Stimulated activated effector memory CD8-positive, alpha-beta T cell treated with anti-CD3 and anti-CD28 coated beads, Interleukin-12 subunit alpha, Interleukin-12 subunit beta, amount 100 ng/mL, for 72 hours (primary cell): ENCODE results near the gene CDC34.
"Not testable (repeated sequence)": the region's sequence is repeated elsewhere in the genome, so short reads cannot be mapped to it uniquely, and the experiment has no call there.

ENCODE experiments used
- ATAC-seq: fragments of 150-1000 bp; cut with Tn5 transposase; 2 replicates; pipeline ENCODE4 v1.10.0; 2021
- DNase-seq, 2 donors: peaks; one replicate each; pipeline ENCODE4 v3.0.0; 2021 to 2022; ENCODE audit warnings: low spot score in 2 of 2
- H3K27ac Mint-ChIP-seq: one replicate; pipeline ENCODE4 v1.8.0; 2022; ENCODE audit warnings: mild to moderate bottlenecking, mixed read lengths
- H3K36me3 Mint-ChIP-seq: one replicate; pipeline ENCODE4 v1.8.0; 2022; ENCODE audit warnings: mild to moderate bottlenecking, mixed read lengths
- H3K4me1 Mint-ChIP-seq: one replicate; pipeline ENCODE4 v1.8.0; 2022; ENCODE audit warnings: mixed read lengths
- H3K4me3 Mint-ChIP-seq: one replicate; pipeline ENCODE4 v1.8.0; 2022; ENCODE audit warnings: mild to moderate bottlenecking, mixed read lengths
- H3K9me3 Mint-ChIP-seq: one replicate; pipeline ENCODE4 v1.8.0; 2022; ENCODE audit warnings: mixed read lengths

The CDC34 gene

DNA sequence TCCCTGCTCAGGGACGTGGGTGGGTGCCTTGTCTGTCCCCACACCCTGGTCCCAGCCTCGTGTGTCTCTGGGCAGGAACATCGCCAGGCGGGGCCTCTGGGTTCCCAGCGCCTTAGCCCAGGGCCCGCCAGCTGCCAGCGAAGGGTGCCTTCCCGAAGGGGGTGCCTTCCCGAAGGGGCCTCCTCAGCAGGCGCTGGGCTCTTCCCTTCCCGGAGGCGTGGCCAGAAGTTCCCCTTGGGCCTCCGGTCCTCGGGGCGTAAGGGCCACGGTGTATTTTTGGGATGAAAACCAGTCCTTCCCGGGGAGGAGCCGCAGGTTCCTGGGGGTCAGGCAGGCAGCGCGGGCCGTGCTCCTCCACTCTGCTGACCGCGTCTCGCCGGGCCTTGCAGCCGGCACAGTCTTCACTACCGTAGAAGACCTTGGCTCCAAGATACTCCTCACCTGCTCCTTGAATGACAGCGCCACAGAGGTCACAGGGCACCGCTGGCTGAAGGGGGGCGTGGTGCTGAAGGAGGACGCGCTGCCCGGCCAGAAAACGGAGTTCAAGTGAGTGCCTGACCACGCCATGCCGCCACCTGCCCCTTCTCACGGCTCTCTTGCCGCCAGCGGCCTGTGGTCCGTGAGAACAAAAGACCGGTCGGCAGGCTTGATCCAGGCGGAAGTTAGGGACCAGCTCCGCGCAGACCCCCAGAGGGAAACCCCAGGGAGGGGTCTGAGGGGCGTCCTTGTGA lies 47.7 kb downstream of the CDC34 start:
- no peak overlapping the region for H3K4me3 Mint-ChIP-seq
- H3K9me3 Mint-ChIP-seq = no peaks in the 10 kb centered on the region
- H3K27ac Mint-ChIP-seq = no peak overlapping the region
- peaks cover 26% of the 10 kb centered on the region for H3K36me3 Mint-ChIP-seq
- no peak for ATAC-seq
- no peak for DNase-seq
- peaks cover 31% of the 10 kb centered on the region for H3K4me1 Mint-ChIP-seq

DNA sequence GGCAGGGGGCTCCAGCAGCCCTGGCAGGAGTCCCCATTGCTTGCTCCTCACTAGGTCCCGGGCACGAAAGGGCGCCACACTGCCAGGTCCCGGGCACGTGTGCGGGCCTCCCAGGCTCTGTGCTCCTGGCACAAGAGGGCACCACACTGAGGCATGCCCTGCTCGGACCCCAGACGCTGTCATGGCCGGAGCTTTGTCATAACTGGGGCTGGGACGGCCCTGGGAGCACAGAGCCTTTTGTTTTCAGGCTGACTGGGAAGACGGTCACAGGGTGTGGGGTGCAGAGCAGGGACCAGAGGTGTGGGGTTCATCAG lies 48.2 kb downstream of the CDC34 start:
- peaks cover 27% of the 10 kb centered on the region for H3K4me1 Mint-ChIP-seq
- no peak overlapping the region for H3K4me3 Mint-ChIP-seq
- DNase-seq (no peak), ATAC-seq (no peak)
- no peaks in the 10 kb centered on the region for H3K9me3 Mint-ChIP-seq
- no peak overlapping the region for H3K27ac Mint-ChIP-seq
- peaks cover 26% of the 10 kb centered on the region for H3K36me3 Mint-ChIP-seq

DNA sequence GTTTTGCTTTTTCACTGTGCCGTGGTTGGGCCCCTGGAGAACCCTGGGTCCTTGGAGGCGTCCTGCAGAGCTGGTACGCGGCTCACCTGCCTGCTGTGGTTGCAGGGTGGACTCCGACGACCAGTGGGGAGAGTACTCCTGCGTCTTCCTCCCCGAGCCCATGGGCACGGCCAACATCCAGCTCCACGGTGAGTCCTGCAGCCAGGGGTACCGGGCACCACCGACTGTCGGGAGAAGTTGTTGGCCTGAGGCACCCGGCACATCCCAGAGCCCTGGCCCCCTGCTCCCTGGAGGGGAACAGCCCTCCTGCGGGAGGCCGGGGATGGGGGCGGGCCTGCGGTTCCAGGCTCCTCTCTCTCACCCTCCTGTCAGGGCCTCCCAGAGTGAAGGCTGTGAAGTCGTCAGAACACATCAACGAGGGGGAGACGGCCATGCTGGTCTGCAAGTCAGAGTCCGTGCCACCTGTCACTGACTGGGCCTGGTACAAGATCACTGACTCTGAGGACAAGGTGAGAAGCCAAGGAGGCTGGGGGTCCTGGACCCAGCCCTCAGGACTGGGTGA lies 48.8 kb downstream of the CDC34 start:
- Mint-ChIP-seq H3K4me1 (peaks cover 22% of the 10 kb centered on the region), H3K27ac (no peak overlapping the region), H3K9me3 (no peaks in the 10 kb centered on the region), H3K4me3 (no peak overlapping the region), H3K36me3 (peaks cover 26% of the 10 kb centered on the region)
- ATAC-seq (no peak), DNase-seq (no peak)

DNA sequence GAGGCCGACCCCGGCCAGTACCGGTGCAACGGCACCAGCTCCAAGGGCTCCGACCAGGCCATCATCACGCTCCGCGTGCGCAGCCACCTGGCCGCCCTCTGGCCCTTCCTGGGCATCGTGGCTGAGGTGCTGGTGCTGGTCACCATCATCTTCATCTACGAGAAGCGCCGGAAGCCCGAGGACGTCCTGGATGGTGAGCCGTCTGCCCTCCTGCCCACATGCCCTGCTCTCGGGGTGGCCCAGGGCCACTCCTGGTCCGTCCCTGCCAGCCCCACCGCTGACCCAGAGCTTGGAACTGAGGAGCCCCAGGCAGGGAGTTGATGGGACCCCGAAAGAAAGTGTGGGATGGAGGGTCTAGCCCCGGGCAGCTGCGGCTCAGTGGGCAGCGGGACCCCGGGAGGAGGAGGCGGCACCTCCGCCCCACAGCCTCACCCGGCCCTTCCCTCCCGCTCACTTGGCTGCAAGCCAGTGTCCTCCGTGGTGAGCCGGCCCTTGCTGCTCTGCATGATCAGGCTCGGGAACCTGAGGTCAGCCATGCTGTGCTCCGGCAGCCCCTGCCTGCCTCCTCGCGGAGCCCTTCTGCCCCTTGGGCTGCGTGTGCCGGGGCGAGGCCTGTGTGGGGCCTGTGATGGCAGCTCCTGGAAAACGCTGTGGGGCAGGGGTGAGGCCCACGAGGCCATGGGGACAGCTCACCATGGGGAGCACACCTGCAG lies 50.0 kb downstream of the CDC34 start:
- no peak for DNase-seq
- no peaks in the 10 kb centered on the region for H3K9me3 Mint-ChIP-seq
- no peak overlapping the region for H3K27ac Mint-ChIP-seq
- ATAC-seq = no peak
- peaks cover 10% of the 10 kb centered on the region for H3K4me1 Mint-ChIP-seq
- H3K4me3 Mint-ChIP-seq = no peak overlapping the region
- H3K36me3 Mint-ChIP-seq = peaks cover 26% of the 10 kb centered on the region

DNA sequence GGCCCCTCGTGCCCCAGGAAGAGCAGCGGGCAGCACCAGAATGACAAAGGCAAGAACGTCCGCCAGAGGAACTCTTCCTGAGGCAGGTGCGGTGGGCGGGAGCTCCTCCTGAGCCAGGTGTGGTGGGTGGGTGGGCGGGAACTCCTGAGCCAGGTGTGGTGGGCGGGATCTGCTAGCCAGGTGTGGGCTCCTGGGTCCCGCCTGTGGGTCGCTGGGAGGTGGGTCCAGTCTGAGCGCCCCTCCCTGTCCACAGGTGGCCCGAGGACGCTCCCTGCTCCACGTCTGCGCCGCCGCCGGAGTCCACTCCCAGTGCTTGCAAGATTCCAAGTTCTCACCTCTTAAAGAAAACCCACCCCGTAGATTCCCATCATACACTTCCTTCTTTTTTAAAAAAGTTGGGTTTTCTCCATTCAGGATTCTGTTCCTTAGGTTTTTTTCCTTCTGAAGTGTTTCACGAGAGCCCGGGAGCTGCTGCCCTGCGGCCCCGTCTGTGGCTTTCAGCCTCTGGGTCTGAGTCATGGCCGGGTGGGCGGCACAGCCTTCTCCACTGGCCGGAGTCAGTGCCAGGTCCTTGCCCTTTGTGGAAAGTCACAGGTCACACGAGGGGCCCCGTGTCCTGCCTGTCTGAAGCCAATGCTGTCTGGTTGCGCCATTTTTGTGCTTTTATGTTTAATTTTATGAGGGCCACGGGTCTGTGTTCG lies 51.1 kb downstream of the CDC34 start:
- Mint-ChIP-seq H3K36me3 (peaks cover 26% of the 10 kb centered on the region), H3K4me3 (no peak overlapping the region), H3K27ac (no peak overlapping the region), H3K4me1 (peaks cover 6% of the 10 kb centered on the region), H3K9me3 (no peaks in the 10 kb centered on the region)
- DNase-seq (no peak), ATAC-seq (no peak)

DNA sequence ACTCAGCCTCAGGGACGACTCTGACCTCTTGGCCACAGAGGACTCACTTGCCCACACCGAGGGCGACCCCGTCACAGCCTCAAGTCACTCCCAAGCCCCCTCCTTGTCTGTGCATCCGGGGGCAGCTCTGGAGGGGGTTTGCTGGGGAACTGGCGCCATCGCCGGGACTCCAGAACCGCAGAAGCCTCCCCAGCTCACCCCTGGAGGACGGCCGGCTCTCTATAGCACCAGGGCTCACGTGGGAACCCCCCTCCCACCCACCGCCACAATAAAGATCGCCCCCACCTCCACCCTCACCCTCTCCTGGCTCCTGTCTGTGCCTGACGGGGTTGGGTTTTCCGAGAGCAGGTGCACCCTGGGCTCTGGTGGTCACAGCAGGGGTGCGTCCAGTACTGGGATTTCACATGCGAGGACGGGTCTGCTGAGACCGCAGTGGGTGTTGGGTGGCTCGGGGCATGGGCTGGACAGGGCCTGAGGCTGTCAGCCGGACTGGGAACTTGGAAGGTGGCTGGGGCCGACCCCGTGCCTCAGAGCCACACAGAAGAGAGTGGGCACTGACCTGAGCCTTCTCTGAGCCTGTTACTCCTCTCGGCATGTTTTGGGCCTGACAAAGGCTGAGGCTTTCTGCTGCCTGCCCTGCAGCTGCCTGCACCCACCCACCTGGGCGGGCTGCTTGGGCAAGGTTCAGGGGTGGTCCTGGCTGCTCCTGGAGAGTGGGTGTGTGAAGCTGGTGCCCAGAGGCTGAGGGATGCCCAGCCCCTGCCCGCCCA lies 51.8 kb downstream of the CDC34 start:
- DNase-seq = no peak
- H3K27ac Mint-ChIP-seq = peak overlapping the region; percentile 58
- peaks cover 26% of the 10 kb centered on the region for H3K36me3 Mint-ChIP-seq
- no peak for ATAC-seq
- peaks cover 10% of the 10 kb centered on the region for H3K4me1 Mint-ChIP-seq
- H3K4me3 Mint-ChIP-seq = no peak overlapping the region
- H3K9me3 Mint-ChIP-seq = no peaks in the 10 kb centered on the region

DNA sequence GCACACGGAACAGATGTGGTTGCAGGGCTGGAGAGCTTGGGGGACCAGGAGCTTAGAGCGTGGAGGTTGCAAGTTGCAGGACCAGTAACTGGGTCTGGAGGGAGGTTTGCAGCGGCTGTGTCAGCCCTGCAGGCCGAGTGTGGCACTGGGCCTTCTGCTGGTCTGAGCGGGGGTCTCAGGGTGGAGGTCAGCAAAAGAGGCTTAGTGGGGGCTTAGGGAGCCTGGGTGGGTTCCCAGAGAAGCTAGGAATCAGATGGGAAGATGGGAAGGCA lies 52.3 kb downstream of the CDC34 start:
- ATAC-seq (no peak), DNase-seq (no peak)
- H3K4me3 Mint-ChIP-seq = no peak overlapping the region
- peak overlapping the region; percentile 58 for H3K27ac Mint-ChIP-seq
- H3K9me3 Mint-ChIP-seq = no peaks in the 10 kb centered on the region
- H3K4me1 Mint-ChIP-seq = peaks cover 12% of the 10 kb centered on the region
- H3K36me3 Mint-ChIP-seq = peaks cover 26% of the 10 kb centered on the region

DNA sequence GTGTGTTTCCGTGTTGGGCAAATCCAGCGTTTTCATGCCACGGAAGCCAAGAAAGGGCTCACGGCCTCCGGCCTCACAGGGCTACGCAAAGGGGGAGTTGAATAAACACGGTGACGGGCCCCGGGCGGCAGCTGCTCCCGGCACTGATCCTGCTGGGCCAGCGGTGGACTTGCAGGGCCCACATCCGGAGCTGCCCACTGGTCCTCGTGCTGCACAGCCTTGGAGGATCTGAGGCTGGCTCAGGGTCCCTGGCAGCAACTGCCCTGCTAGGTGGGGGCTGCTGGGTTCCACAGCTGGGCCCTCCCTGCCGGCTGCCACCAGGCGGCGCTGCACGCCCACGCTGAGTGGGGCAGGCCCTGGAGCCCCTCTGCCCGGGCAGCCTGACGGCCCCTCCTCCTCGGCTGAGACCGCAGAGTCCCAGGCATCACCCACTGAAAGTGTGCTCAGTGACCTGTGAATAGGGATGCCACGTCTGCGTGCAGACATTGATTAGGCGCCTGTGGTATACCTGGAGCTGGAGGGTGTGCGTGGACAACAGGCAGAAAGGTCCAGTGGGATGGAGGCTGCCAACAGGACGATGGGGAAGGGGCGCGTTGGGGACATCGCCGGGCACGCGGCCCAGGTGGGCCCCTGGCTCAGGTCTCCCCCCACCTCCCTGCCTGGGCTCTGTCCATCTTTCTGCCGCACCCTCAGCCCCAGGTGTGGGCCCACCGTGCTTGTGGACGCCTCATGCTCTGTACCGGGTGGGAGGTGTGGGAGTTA lies 52.9 kb downstream of the CDC34 start:
- ATAC-seq (peak; percentile 74), DNase-seq (peak; percentile 74 to 84)
- Mint-ChIP-seq H3K27ac (peak overlapping the region; percentile 58), H3K9me3 (no peaks in the 10 kb centered on the region), H3K4me3 (no peak overlapping the region), H3K36me3 (peaks cover 26% of the 10 kb centered on the region), H3K4me1 (peaks cover 12% of the 10 kb centered on the region)

DNA sequence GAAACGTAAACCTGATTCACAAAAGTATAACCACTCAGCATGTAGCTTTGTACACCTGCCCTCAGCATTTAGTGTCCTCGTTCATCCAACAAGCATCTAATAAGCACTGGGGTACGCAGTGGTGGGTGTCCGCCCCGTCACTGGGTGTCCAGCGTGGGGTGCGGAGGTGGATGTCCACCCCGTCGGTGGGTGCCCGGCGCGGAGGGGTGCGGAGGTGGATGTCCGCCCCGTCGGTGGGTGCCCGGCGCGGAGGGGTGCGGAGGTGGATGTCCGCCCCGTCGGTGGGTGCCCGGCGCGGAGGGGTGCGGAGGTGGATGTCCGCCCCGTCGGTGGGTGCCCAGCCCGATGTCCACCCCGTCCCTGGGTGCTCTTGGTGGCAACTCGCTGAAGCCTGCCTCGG lies 53.6 kb downstream of the CDC34 start:
- Mint-ChIP-seq H3K4me1 (peaks cover 12% of the 10 kb centered on the region), H3K36me3 (peaks cover 22% of the 10 kb centered on the region)
- H3K9me3 Mint-ChIP-seq, H3K27ac Mint-ChIP-seq, H3K4me3 Mint-ChIP-seq, ATAC-seq, DNase-seq: not testable (repeated sequence)

DNA sequence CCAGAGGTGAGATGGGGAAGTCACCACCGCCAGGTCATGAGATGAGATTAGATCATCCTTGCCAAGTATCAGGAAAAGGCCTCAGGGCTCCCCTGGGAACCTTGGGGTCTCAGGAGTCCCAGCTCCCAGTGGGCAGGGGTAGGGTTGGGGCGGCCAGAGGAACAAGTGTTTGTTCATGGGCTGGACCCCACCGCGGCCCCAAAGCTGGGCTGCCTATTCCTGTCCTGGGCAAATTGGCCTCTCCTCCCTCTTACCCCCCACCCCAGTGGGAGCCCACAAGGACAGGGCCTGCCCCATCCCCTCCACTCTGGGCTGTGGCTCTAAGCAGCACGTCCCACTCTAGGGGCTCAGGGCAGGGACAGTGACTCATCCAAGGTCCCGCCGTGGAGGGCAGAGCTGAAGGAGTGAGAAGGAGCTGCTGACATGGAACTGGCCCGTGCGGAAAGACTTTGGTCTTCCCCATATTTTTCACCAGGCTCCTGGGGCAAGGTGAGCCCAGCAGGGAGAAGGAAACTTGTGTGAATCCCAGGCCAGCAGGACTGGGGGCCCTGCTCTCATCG lies 54.1 kb downstream of the CDC34 start:
- no peak for DNase-seq

DNA sequence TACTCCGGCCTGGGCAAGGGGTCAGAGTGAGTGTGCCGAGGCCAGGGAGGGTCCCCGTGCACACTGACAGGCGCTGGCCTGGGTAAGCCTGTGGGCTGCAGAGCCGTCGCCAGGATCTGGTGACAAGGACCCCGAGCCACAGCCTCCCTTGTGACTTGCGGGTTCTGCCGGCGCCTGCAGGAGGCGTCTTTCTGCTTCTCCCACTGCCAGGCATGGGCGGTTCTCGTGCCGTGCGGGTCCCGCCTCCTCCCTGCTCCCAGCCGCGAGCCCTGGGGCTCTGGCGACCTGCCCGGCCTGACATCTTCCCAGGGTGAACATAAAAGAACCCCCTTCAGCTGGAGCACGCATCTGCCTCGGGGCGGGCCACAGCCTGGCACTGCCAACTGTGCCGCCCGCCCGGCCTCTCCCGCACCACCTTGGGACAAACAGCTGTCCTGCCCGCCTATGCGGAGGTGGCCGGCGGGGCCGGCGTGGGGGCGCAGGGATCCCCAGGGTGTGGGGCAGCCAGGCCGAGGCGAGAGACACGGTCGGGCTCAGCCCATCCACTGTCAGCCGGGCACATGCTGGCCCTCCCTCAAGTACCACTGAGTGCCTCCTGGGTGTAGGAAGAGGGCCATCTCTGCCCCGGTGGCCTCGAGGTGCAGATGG lies 56.7 kb downstream of the CDC34 start:
- H3K9me3 Mint-ChIP-seq = no peaks in the 10 kb centered on the region
- H3K27ac Mint-ChIP-seq = no peak overlapping the region
- DNase-seq (peak in 1 of 2 donors; percentile 75), ATAC-seq (peak; percentile 68)
- peaks cover 12% of the 10 kb centered on the region for H3K4me1 Mint-ChIP-seq
- H3K36me3 Mint-ChIP-seq = peaks cover 7% of the 10 kb centered on the region
- peak overlapping the region; percentile 34 for H3K4me3 Mint-ChIP-seq

More for the DNA sequence above, 54.1 kb downstream of the CDC34 start:
- Mint-ChIP-seq H3K9me3 (no peaks in the 10 kb centered on the region), H3K4me3 (no peak overlapping the region), H3K27ac (no peak overlapping the region), H3K4me1 (peaks cover 12% of the 10 kb centered on the region), H3K36me3 (peaks cover 17% of the 10 kb centered on the region)
- no peak for ATAC-seq

DNA sequence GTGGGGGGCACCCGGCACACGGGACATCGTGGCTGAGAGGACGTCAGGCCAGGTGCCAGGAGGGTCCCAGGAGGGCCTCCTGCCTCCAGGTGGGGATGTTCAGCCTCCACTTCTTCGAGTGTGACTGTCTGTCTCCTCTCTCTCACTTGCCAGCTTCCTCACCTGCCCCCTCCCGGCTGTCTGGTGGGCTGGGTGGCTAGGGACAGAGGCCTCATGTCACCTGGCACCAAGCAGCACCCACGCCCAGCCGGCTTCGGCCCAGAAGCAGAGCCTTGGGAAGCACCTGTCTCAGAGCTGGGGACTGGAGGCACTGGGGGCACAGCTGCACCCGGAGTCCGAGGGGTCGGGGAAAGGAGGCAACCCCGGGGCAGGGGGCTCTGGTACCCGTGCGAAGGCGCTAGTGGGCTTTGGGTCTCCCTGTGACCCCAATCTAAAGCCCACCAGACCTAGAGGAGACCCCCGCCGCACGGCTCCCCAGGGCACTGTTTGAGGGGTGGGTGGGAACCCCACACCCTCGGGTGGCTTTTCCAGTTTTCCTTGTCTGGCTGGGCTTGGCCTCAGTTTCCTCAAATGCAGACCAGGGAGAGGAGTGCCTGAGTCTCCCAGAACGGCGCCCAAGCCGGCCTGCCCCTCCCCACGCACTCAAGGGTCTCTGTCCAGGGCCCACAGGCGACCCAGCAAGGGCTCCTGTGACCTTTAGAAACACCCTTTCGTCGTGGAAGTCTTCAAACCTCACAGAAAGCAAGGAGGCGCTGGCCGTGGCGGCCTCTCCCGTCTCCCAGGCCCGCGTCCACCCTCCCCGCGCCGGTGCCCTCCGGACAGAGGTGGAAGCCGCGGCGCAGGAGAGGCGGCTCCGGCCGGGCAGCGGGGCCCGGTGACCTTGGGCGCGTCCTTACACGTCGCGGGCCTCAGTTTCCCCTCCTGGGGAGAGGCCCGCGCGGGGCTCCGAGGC lies 57.5 kb downstream of the CDC34 start:
- H3K9me3 Mint-ChIP-seq = no peaks in the 10 kb centered on the region
- H3K4me3 Mint-ChIP-seq = peak overlapping the region; percentile 34
- H3K36me3 Mint-ChIP-seq = peaks cover 4% of the 10 kb centered on the region
- no peak overlapping the region for H3K27ac Mint-ChIP-seq
- peaks cover 8% of the 10 kb centered on the region for H3K4me1 Mint-ChIP-seq
- no peak for ATAC-seq
- DNase-seq = no peak

DNA sequence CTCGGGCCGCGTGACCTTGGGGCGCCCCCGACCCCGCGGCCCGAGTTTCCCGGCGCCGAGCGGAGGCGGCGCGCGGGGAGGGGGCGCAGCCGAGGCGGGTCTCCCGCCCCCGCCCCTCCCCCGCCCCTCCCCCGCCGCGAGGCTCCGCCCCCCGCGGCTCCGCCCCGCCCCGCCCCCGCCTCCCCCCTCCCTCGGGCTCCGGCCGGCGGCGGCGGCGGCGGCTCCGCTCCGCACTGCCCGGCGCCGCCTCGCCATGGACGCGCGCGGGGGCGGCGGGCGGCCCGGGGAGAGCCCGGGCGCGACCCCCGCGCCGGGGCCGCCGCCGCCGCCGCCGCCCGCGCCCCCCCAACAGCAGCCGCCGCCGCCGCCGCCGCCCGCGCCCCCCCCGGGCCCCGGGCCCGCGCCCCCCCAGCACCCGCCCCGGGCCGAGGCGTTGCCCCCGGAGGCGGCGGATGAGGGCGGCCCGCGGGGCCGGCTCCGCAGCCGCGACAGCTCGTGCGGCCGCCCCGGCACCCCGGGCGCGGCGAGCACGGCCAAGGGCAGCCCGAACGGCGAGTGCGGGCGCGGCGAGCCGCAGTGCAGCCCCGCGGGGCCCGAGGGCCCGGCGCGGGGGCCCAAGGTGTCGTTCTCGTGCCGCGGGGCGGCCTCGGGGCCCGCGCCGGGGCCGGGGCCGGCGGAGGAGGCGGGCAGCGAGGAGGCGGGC lies 58.3 kb downstream of the CDC34 start, which contains the start of gene HCN2:
HCN2 (plus strand) TSS at position 189 of the 703 bp plus-strand sequence; CDS start at position 254, 65 bp downstream.
- Mint-ChIP-seq H3K27ac (no peak within 1 kb of the TSS), H3K4me1 (peaks cover 6% of the 10 kb centered on the region), H3K36me3 (peaks cover 4% of the 10 kb centered on the region), H3K9me3 (no peaks in the 10 kb centered on the region), H3K4me3 (peak within 1 kb of the TSS; percentile 34)
- peak; percentile 4 for ATAC-seq
- no peak for DNase-seq
